ENCODE results near the gene MSL3.

Gene MSL3

DNA sequence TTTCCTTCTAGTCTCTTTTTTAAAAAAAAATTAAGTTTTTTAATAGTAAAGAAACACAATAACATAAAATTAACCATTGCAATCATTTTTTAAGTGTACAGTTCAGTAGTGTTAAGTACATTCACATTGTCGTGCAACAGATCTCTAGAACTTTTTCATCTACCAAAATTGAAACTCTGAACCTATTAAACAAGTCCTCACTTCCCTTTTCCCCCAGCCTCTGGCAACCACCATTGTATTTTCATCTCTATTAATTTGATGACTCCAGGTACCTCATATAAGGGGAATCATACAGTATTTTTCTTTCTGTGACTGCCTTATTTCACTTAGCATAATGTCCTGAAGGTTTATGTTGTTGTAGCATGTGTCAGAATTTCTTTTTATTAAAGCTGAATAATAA, 31.8 kb downstream of the MSL3 start:
- TF ChIP-seq HDGF (IDR thresholded peaks at IDR 0.05; ENCODE audit: borderline replicate concordance) (no peak), TARDBP (IDR thresholded peaks at IDR 0.05) (no peak), FOXA1 (IDR thresholded peaks at IDR 0.05) (no peak), ARNT (IDR thresholded peaks at IDR 0.05) (no peak), ELF4 (IDR thresholded peaks at IDR 0.05) (no peak), BHLHE40 (IDR thresholded peaks at IDR 0.05; ENCODE audit: borderline replicate concordance) (no peak), LEF1 (IDR thresholded peaks at IDR 0.05; ENCODE audit: borderline replicate concordance) (no peak), SP1 (IDR thresholded peaks at IDR 0.05) (no peak), SUZ12 (IDR thresholded peaks at IDR 0.05) (no peak), FOXM1 (IDR thresholded peaks at IDR 0.05; ENCODE audit: borderline replicate concordance) (no peak), L3MBTL2 (conservative IDR thresholded peaks at IDR 0.05) (no peak), FOXK2 (IDR thresholded peaks at IDR 0.05) (no peak), ZNF384 (IDR thresholded peaks at IDR 0.05) (no peak), CTBP1 (IDR thresholded peaks at IDR 0.05; ENCODE audit: borderline replicate concordance) (no peak), NFRKB (IDR thresholded peaks at IDR 0.05) (no peak), PKNOX1 (IDR thresholded peaks at IDR 0.05) (no peak)
- ChIA-PET POLR2A (no interaction called here), CTCF (no interaction called here)
- no peak for DNase-seq (ENCODE audit: extremely low spot score)

DNA sequence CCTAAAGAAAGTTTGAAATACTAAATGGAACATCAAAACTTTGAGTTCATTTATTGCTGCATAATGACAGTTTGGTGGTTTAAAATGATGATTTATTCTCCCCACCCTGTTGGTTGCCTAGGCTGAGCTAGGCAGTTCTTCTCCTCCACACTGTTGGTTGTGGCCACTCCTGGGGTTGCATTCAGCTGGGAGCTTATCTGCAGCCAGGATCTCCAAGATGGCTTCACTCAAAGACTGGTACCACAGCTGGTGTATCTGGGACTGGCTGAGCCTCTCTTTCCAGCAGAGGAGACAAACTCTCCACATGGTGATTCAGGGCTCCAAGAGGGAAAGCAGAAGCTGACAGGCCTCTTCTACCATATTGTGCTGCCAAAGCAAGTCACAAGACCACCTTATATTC, 33.1 kb downstream of the MSL3 start:
- TF ChIP-seq L3MBTL2 (conservative IDR thresholded peaks at IDR 0.05) (no peak), FOXK2 (IDR thresholded peaks at IDR 0.05) (no peak), CTBP1 (IDR thresholded peaks at IDR 0.05; ENCODE audit: borderline replicate concordance) (no peak), HDGF (IDR thresholded peaks at IDR 0.05; ENCODE audit: borderline replicate concordance) (no peak), LEF1 (IDR thresholded peaks at IDR 0.05; ENCODE audit: borderline replicate concordance) (no peak), SP1 (IDR thresholded peaks at IDR 0.05) (no peak), SUZ12 (IDR thresholded peaks at IDR 0.05) (no peak), ARNT (IDR thresholded peaks at IDR 0.05) (no peak), BHLHE40 (IDR thresholded peaks at IDR 0.05; ENCODE audit: borderline replicate concordance) (no peak), FOXM1 (IDR thresholded peaks at IDR 0.05; ENCODE audit: borderline replicate concordance) (no peak), ZNF384 (IDR thresholded peaks at IDR 0.05) (no peak), NFRKB (IDR thresholded peaks at IDR 0.05) (no peak), PKNOX1 (IDR thresholded peaks at IDR 0.05) (no peak), TARDBP (IDR thresholded peaks at IDR 0.05) (no peak), ELF4 (IDR thresholded peaks at IDR 0.05) (no peak), FOXA1 (IDR thresholded peaks at IDR 0.05) (no peak)
- peak; percentile 11 for DNase-seq (ENCODE audit: extremely low spot score)
- POLR2A ChIA-PET, result no interaction called here
- CTCF ChIA-PET, result no interaction called here

GRCh38 chrX:11791537-11791936, 33.5 kb downstream of the MSL3 start:
- POLR2A ChIA-PET, result no interaction called here
- TF ChIP-seq ELF4 (IDR thresholded peaks at IDR 0.05) (no peak), ARNT (IDR thresholded peaks at IDR 0.05) (no peak), TARDBP (IDR thresholded peaks at IDR 0.05) (no peak), L3MBTL2 (conservative IDR thresholded peaks at IDR 0.05) (no peak), PKNOX1 (IDR thresholded peaks at IDR 0.05) (no peak), CTBP1 (IDR thresholded peaks at IDR 0.05; ENCODE audit: borderline replicate concordance) (no peak), SP1 (IDR thresholded peaks at IDR 0.05) (no peak), SUZ12 (IDR thresholded peaks at IDR 0.05) (no peak), FOXA1 (IDR thresholded peaks at IDR 0.05) (no peak), BHLHE40 (IDR thresholded peaks at IDR 0.05; ENCODE audit: borderline replicate concordance) (no peak), FOXK2 (IDR thresholded peaks at IDR 0.05) (no peak), NFRKB (IDR thresholded peaks at IDR 0.05) (no peak), FOXM1 (IDR thresholded peaks at IDR 0.05; ENCODE audit: borderline replicate concordance) (no peak), ZNF384 (IDR thresholded peaks at IDR 0.05) (no peak), LEF1 (IDR thresholded peaks at IDR 0.05; ENCODE audit: borderline replicate concordance) (no peak), HDGF (IDR thresholded peaks at IDR 0.05; ENCODE audit: borderline replicate concordance) (no peak)
- DNase-seq (ENCODE audit: extremely low spot score), result no peak
- CTCF ChIA-PET, result no interaction called here

- ChIA-PET POLR2A (no interaction called here), CTCF (no interaction called here)
- DNase-seq (ENCODE audit: extremely low spot score), result no peak
- TF ChIP-seq ZNF384 (IDR thresholded peaks at IDR 0.05) (no peak), PKNOX1 (IDR thresholded peaks at IDR 0.05) (no peak), LEF1 (IDR thresholded peaks at IDR 0.05; ENCODE audit: borderline replicate concordance) (no peak), FOXK2 (IDR thresholded peaks at IDR 0.05) (no peak), HDGF (IDR thresholded peaks at IDR 0.05; ENCODE audit: borderline replicate concordance) (no peak), ELF4 (IDR thresholded peaks at IDR 0.05) (no peak), SUZ12 (IDR thresholded peaks at IDR 0.05) (no peak), FOXM1 (IDR thresholded peaks at IDR 0.05; ENCODE audit: borderline replicate concordance) (no peak), NFRKB (IDR thresholded peaks at IDR 0.05) (no peak), TARDBP (IDR thresholded peaks at IDR 0.05) (no peak), SP1 (IDR thresholded peaks at IDR 0.05) (no peak), BHLHE40 (IDR thresholded peaks at IDR 0.05; ENCODE audit: borderline replicate concordance) (no peak), FOXA1 (IDR thresholded peaks at IDR 0.05) (no peak), ARNT (IDR thresholded peaks at IDR 0.05) (no peak), CTBP1 (IDR thresholded peaks at IDR 0.05; ENCODE audit: borderline replicate concordance) (no peak)
Observed at GRCh38 chrX:11792461-11793421, 34.7 kb downstream of the MSL3 start.

DNA sequence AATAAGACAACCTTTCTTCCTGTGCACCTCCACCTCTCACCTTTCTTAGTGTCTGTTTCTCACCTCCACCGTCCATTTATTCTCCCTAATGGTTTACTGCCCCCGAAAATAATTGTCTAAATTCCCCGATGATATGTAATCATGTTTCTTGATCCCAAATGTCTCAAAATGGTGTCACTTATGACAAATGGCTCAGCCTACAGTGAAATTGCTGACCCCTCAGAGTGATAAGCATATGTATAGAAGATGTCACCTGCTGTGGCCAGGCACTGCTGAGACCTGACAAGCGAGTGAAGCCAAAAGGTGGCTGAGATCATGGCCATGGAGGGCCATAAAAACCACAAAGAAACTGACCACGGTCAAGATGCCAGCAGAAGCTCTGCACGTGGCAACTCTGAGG, 35.7 kb downstream of the MSL3 start:
- no peak for TF ChIP-seq SUZ12 (IDR thresholded peaks at IDR 0.05)
- TF ChIP-seq FOXA1 (IDR thresholded peaks at IDR 0.05), result no peak
- TF ChIP-seq L3MBTL2 (conservative IDR thresholded peaks at IDR 0.05), result no peak
- no peak for TF ChIP-seq ELF4 (IDR thresholded peaks at IDR 0.05)
- TF ChIP-seq HDGF (IDR thresholded peaks at IDR 0.05; ENCODE audit: borderline replicate concordance), result no peak
- TF ChIP-seq FOXK2 (IDR thresholded peaks at IDR 0.05), result no peak
- TF ChIP-seq CTBP1 (IDR thresholded peaks at IDR 0.05; ENCODE audit: borderline replicate concordance), result no peak
- no peak for TF ChIP-seq NFRKB (IDR thresholded peaks at IDR 0.05)
- TF ChIP-seq SP1 (IDR thresholded peaks at IDR 0.05), result no peak
- CTCF ChIA-PET, result no interaction called here
- POLR2A ChIA-PET, result no interaction called here
- DNase-seq (ENCODE audit: extremely low spot score), result no peak

Data from HEK293T (cell line).